Trophoblast cell (in vitro differentiated cells and primary cell): ENCODE measurements around the gene ACSL1.

ENCODE experiments used
- DNase-seq, 2 donors: peaks; one replicate each; pipeline ENCODE4 v3.0.0-alpha.2; 2016
- H2AFZ ChIP-seq: 2 replicates; pipeline ENCODE4 v1.6.1; 2013; ENCODE audit warnings: low read length, moderate library complexity, mild to moderate bottlenecking; ENCODE audit not compliant: insufficient read depth, poor library complexity
- H2AK5ac ChIP-seq: 2 replicates; pipeline ENCODE4 v1.6.1; 2013; ENCODE audit warnings: mild to moderate bottlenecking, low read length
- H2BK120ac ChIP-seq: 2 replicates; pipeline ENCODE4 v1.6.1; 2013; ENCODE audit warnings: low read length, mild to moderate bottlenecking, moderate library complexity; ENCODE audit not compliant: insufficient read depth, poor library complexity
- H2BK12ac ChIP-seq: 2 replicates; pipeline ENCODE4 v1.6.1; 2013; ENCODE audit warnings: mild to moderate bottlenecking, low read length, moderate library complexity
- H2BK5ac ChIP-seq: 2 replicates; pipeline ENCODE4 v1.6.1; 2013; ENCODE audit warnings: low read length, low read depth, moderate library complexity, mild to moderate bottlenecking; ENCODE audit not compliant: poor library complexity
- H3K14ac ChIP-seq: 2 replicates; pipeline ENCODE4 v1.6.1; 2013; ENCODE audit warnings: mild to moderate bottlenecking, low read length
- H3K18ac ChIP-seq: 2 replicates; pipeline ENCODE4 v1.6.1; 2013; ENCODE audit warnings: mild to moderate bottlenecking, low read length
- H3K23ac ChIP-seq: 2 replicates; pipeline ENCODE4 v1.6.1; 2013; ENCODE audit warnings: low read length
- H3K27ac ChIP-seq: 2 replicates; pipeline ENCODE4 v1.5.1; 2013; ENCODE audit warnings: low read depth, mild to moderate bottlenecking, inconsistent platforms, low read length, moderate library complexity
- H3K27me3 ChIP-seq: 2 replicates; pipeline ENCODE4 v1.6.1; 2013; ENCODE audit warnings: inconsistent platforms, mild to moderate bottlenecking, low read length, moderate library complexity; ENCODE audit not compliant: insufficient read depth
- H3K36me3 ChIP-seq, 2 experiments: 1 replicate in 1 of 2; 2 replicates in 1 of 2; pipeline ENCODE4 v1.6.1; 2013; ENCODE audit warnings: low read length in 2 of 2, mild to moderate bottlenecking in 2 of 2, moderate library complexity in 1 of 2; ENCODE audit not compliant: insufficient read depth in 2 of 2, control insufficient read depth in 1 of 2
- H3K4ac ChIP-seq: 2 replicates; pipeline ENCODE4 v1.6.1; 2013; ENCODE audit warnings: low read depth, mild to moderate bottlenecking, low read length, moderate library complexity
- H3K4me1 ChIP-seq, 2 experiments: 1 replicate in 1 of 2; 2 replicates in 1 of 2; pipeline ENCODE4 v1.6.1; 2013; ENCODE audit warnings: low read length in 2 of 2, mild to moderate bottlenecking in 2 of 2, moderate library complexity in 1 of 2; ENCODE audit not compliant: insufficient read depth in 2 of 2, control insufficient read depth in 1 of 2
- H3K4me2 ChIP-seq: 2 replicates; pipeline ENCODE4 v1.6.1; 2013; ENCODE audit warnings: inconsistent platforms, mild to moderate bottlenecking, low read length, moderate library complexity
- H3K4me3 ChIP-seq: 2 replicates; pipeline ENCODE4 v1.5.1; 2013; ENCODE audit warnings: mild to moderate bottlenecking, low read depth, low read length, inconsistent platforms
- H3K79me1 ChIP-seq: one replicate; pipeline ENCODE4 v1.6.1; 2013; ENCODE audit warnings: low read length
- H3K79me2 ChIP-seq: 2 replicates; pipeline ENCODE4 v1.6.1; 2013; ENCODE audit warnings: low read length, mild to moderate bottlenecking; ENCODE audit not compliant: control insufficient read depth, insufficient read depth, poor library complexity
- H3K9ac ChIP-seq: 2 replicates; pipeline ENCODE4 v1.6.1; 2013; ENCODE audit warnings: mild to moderate bottlenecking, low read length
- H3K9me3 ChIP-seq: 2 replicates; pipeline ENCODE4 v1.6.1; 2013; ENCODE audit warnings: low read depth, mild to moderate bottlenecking, control low read depth, inconsistent platforms, low read length; ENCODE audit not compliant: insufficient read depth
- H4K12ac ChIP-seq: 2 replicates; pipeline ENCODE4 v1.6.1; 2013; ENCODE audit warnings: low read depth, mild to moderate bottlenecking, low read length, moderate library complexity
- H4K8ac ChIP-seq: 2 replicates; pipeline ENCODE4 v1.6.1; 2013; ENCODE audit warnings: low read depth, mild to moderate bottlenecking, low read length, moderate library complexity
- H4K91ac ChIP-seq: one replicate; pipeline ENCODE4 v1.6.1; 2013; ENCODE audit warnings: low read depth, mild to moderate bottlenecking, low read length, moderate library complexity
- WGBS: extraction: QIAGEN DNeasy Blood & Tissue Kit; methylation state at CpG from one replicate; pipeline ENCODE4 v1.1.7; 2013; ENCODE audit warnings: missing lambda C conversion rate; ENCODE audit not compliant: insufficient read length, insufficient coverage; ENCODE audit errors: extremely low coverage; 5-methylcytosine and 5-hydroxymethylcytosine counted together

Gene ACSL1

GRCh38 chr4:184863916-184864315, 38.1 kb upstream of the ACSL1 start:
- H2AFZ ChIP-seq, result no peak overlapping the region
- H4K91ac ChIP-seq, result no peak overlapping the region
- no peak overlapping the region for H3K23ac ChIP-seq
- DNase-seq, result no peak
- H3K27ac ChIP-seq, result no peak overlapping the region
- H3K4me2 ChIP-seq, result no peak overlapping the region
- no peaks in the 10 kb centered on the region for H3K27me3 ChIP-seq
- H3K79me1 ChIP-seq, result no peaks in the 10 kb centered on the region
- no peak overlapping the region for H4K12ac ChIP-seq
- H3K9ac ChIP-seq, result no peak overlapping the region
- no peak overlapping the region for H2AK5ac ChIP-seq
- no peak overlapping the region for H2BK5ac ChIP-seq
- no CpG with 5 or more reads among the region's 3 CpGs for WGBS
- H2BK120ac ChIP-seq, result no peak overlapping the region
- no peak overlapping the region for H3K14ac ChIP-seq
- H4K8ac ChIP-seq, result no peak overlapping the region
- no peak overlapping the region for H2BK12ac ChIP-seq
- H3K4me3 ChIP-seq, result no peak overlapping the region
- H3K4ac ChIP-seq, result no peak overlapping the region
- no peaks in the 10 kb centered on the region for H3K4me1 ChIP-seq
- H3K9me3 ChIP-seq, result no peaks in the 10 kb centered on the region
- no peak overlapping the region for H3K18ac ChIP-seq
- H3K79me2 ChIP-seq, result no peaks in the 10 kb centered on the region
- H3K36me3 ChIP-seq, result no peaks in the 10 kb centered on the region

GRCh38 chr4:184861047-184861446, 35.3 kb upstream of the ACSL1 start:
- no peak overlapping the region for H2BK5ac ChIP-seq
- DNase-seq, result no peak
- H3K9ac ChIP-seq, result no peak overlapping the region
- no peak overlapping the region for H3K4me3 ChIP-seq
- no peak overlapping the region for H3K23ac ChIP-seq
- no peaks in the 10 kb centered on the region for H3K9me3 ChIP-seq
- H3K79me2 ChIP-seq, result no peaks in the 10 kb centered on the region
- H2BK12ac ChIP-seq, result no peak overlapping the region
- no CpG with 5 or more reads among the region's 5 CpGs for WGBS
- H4K12ac ChIP-seq, result no peak overlapping the region
- H3K27ac ChIP-seq, result no peak overlapping the region
- H3K36me3 ChIP-seq, result no peaks in the 10 kb centered on the region
- H3K4me2 ChIP-seq, result no peak overlapping the region
- H4K8ac ChIP-seq, result no peak overlapping the region
- no peaks in the 10 kb centered on the region for H3K79me1 ChIP-seq
- H3K27me3 ChIP-seq, result no peaks in the 10 kb centered on the region
- no peak overlapping the region for H2BK120ac ChIP-seq
- H3K18ac ChIP-seq, result no peak overlapping the region
- H3K14ac ChIP-seq, result no peak overlapping the region
- no peak overlapping the region for H2AK5ac ChIP-seq
- H2AFZ ChIP-seq, result no peak overlapping the region
- no peak overlapping the region for H3K4ac ChIP-seq
- H4K91ac ChIP-seq, result no peak overlapping the region
- no peaks in the 10 kb centered on the region for H3K4me1 ChIP-seq

GRCh38 chr4:184860018-184860779, 34.4 kb upstream of the ACSL1 start:
- Histone ChIP-seq H3K36me3 (no peaks in the 10 kb centered on the region), H2AK5ac (no peak overlapping the region), H4K12ac (no peak overlapping the region), H3K27me3 (no peaks in the 10 kb centered on the region), H3K4me3 (no peak overlapping the region), H3K4me2 (no peak overlapping the region), H2BK12ac (no peak overlapping the region), H3K27ac (no peak overlapping the region), H3K9me3 (no peaks in the 10 kb centered on the region), H2BK120ac (no peak overlapping the region), H3K79me1 (no peaks in the 10 kb centered on the region), H2AFZ (no peak overlapping the region), H3K79me2 (no peaks in the 10 kb centered on the region), H3K4me1 (no peaks in the 10 kb centered on the region), H3K18ac (no peak overlapping the region), H3K9ac (no peak overlapping the region), H3K14ac (no peak overlapping the region), H4K8ac (no peak overlapping the region), H2BK5ac (no peak overlapping the region), H4K91ac (no peak overlapping the region), H3K4ac (no peak overlapping the region), H3K23ac (no peak overlapping the region)
- peak in 1 of 2 donors; percentile 23 for DNase-seq
- WGBS, result no CpG with 5 or more reads among the region's 15 CpGs

GRCh38 chr4:184857441-184858121, 31.8 kb upstream of the ACSL1 start:
- Histone ChIP-seq H2BK120ac (no peak overlapping the region), H3K79me1 (no peaks in the 10 kb centered on the region), H2AK5ac (no peak overlapping the region), H3K4me1 (no peaks in the 10 kb centered on the region), H2BK5ac (no peak overlapping the region), H3K9ac (no peak overlapping the region), H3K27ac (no peak overlapping the region), H4K91ac (no peak overlapping the region), H2AFZ (no peak overlapping the region), H3K18ac (no peak overlapping the region), H3K4me2 (no peak overlapping the region), H4K12ac (no peak overlapping the region), H3K4me3 (no peak overlapping the region), H4K8ac (no peak overlapping the region), H3K36me3 (no peaks in the 10 kb centered on the region), H3K9me3 (no peaks in the 10 kb centered on the region), H2BK12ac (no peak overlapping the region), H3K23ac (no peak overlapping the region), H3K14ac (no peak overlapping the region), H3K27me3 (no peaks in the 10 kb centered on the region), H3K4ac (no peak overlapping the region), H3K79me2 (no peaks in the 10 kb centered on the region)
- no peak for DNase-seq
- no CpG with 5 or more reads among the region's 11 CpGs for WGBS
